OCI-LY7 (cell line): ENCODE results near the gene NCAM1. TPM values are rescaled to one million over a fixed set of nuclear protein-coding genes. Genes with fewer than 3 reads are reported as not detected.

Source experiments
- BruUV-seq: library from RNA; stranded (reverse); fragments of 400-500 nt; replicated peaks from 2 replicates; lab custom pipeline; 2021; lab: Mats Ljungman, UMichigan
- CTCF ChIA-PET: fragments of 300-600 bp; sonication (Branson Sonifier 250); formaldehyde crosslinking; loops from one replicate; lab custom pipeline; 2022; ENCODE audit warnings: antibody characterized with exemption; ENCODE audit not compliant: unreplicated experiment; lab: Charles Lee
- POLR2A ChIA-PET: fragments of 300-600 bp; sonication (Branson Sonifier 250); formaldehyde crosslinking; loops from one replicate; lab custom pipeline; 2022; ENCODE audit warnings: antibody characterized with exemption; lab: Charles Lee
- DNase-seq: peaks from one replicate; pipeline ENCODE4 v3.0.0-alpha.2; 2015; ENCODE audit warnings: low spot score
- H2AFZ ChIP-seq: fragments of 200-600 bp; sonication (generic), shearing (Covaris generic); 2 replicates; pipeline ENCODE4 v1.6.1; 2014; ENCODE audit warnings: mild to moderate bottlenecking, antibody characterized with exemption, low read length, moderate library complexity
- H3K27ac ChIP-seq: fragments of 200-600 bp; sonication (generic); 2 replicates; pipeline ENCODE4 v1.5.1; 2014; ENCODE audit warnings: mixed run types, low read depth, mild to moderate bottlenecking, moderate library complexity, low read length, inconsistent platforms; ENCODE audit not compliant: poor library complexity, severe bottlenecking
- H3K36me3 ChIP-seq: fragments of 200-600 bp; sonication (generic); 2 replicates; pipeline ENCODE4 v1.6.1; 2014; ENCODE audit warnings: mild to moderate bottlenecking, antibody characterized with exemption, low read length, moderate library complexity, mixed read lengths; ENCODE audit not compliant: insufficient read depth
- H3K4me1 ChIP-seq: fragments of 200-600 bp; sonication (generic); 2 replicates; pipeline ENCODE4 v1.5.1; 2014; ENCODE audit warnings: mild to moderate bottlenecking, low read length; ENCODE audit not compliant: insufficient read depth, poor library complexity, severe bottlenecking
- H3K4me2 ChIP-seq: fragments of 200-600 bp; sonication (generic); 2 replicates; pipeline ENCODE4 v1.6.1; 2014; ENCODE audit warnings: mild to moderate bottlenecking, low read length
- H3K4me3 ChIP-seq: fragments of 200-600 bp; sonication (generic); 2 replicates; pipeline ENCODE4 v1.5.1; 2014; ENCODE audit warnings: mild to moderate bottlenecking, low read depth, low read length; ENCODE audit not compliant: poor library complexity, severe bottlenecking
- H3K79me2 ChIP-seq: fragments of 200-600 bp; sonication (generic); 2 replicates; pipeline ENCODE4 v1.6.1; 2016; ENCODE audit warnings: low read depth, mild to moderate bottlenecking, low read length, moderate library complexity, mixed read lengths; ENCODE audit not compliant: insufficient read depth
- H3K9me2 ChIP-seq: fragments of 200-600 bp; sonication (generic); 2 replicates; pipeline ENCODE4 v1.6.1; 2016; ENCODE audit warnings: mild to moderate bottlenecking, low read length, mixed read lengths; ENCODE audit not compliant: insufficient read depth
- H3K9me3 ChIP-seq: fragments of 200-600 bp; sonication (generic); 2 replicates; pipeline ENCODE4 v1.6.1; 2014; ENCODE audit warnings: mild to moderate bottlenecking, mixed run types, low read length, mixed read lengths
- H4K20me1 ChIP-seq: fragments of 200-600 bp; sonication (generic); 2 replicates; pipeline ENCODE4 v1.6.1; 2014; ENCODE audit warnings: mild to moderate bottlenecking, antibody characterized with exemption, low read length, moderate library complexity, mixed read lengths; ENCODE audit not compliant: insufficient read depth
- CTCF ChIP-seq: fragments of 200-600 bp; sonication (generic); conservative IDR thresholded peaks from 2 replicates; pipeline ENCODE4 v1.5.1; 2014; ENCODE audit warnings: mild to moderate bottlenecking, antibody characterized with exemption, low read length, moderate library complexity, mixed read lengths
- EZH2phosphoT487 ChIP-seq: fragments of 200-600 bp; sonication (generic); IDR thresholded peaks from 2 replicates; pipeline ENCODE4 v1.6.1; 2018; ENCODE audit warnings: low read depth, borderline replicate concordance, mild to moderate bottlenecking, mixed run types, antibody characterized with exemption, low read length, moderate library complexity, mixed read lengths
- intact Hi-C: fragments of 100-400 bp; cut with micrococcal nuclease; formaldehyde crosslinking; loops from one replicate; pipeline ENCODE4 v1.10.0; 2022; ENCODE audit not compliant: unreplicated experiment
- total RNA-seq, 2 experiments: library from RNA; depleted of rRNA in 1 of 2; stranded (reverse); fragments of >200 nt in 1 of 2; shearing (Covaris generic) in 1 of 2; gene quantifications; 2 replicates each; pipeline ENCODE4 v1.2.3, GENCODE V29; 2014 to 2022

NCAM1 gene
- total RNA-seq, 2 experiments from 2014 or later: not detected

- no peaks in the 10 kb centered on the region for H3K9me3 ChIP-seq
- intact Hi-C loops: no loop called here
- no peak overlapping the region for H3K27ac ChIP-seq
- H4K20me1 ChIP-seq: no peaks in the 10 kb centered on the region
- H3K4me2 ChIP-seq: no peak overlapping the region
- no peaks in the 10 kb centered on the region for H3K9me2 ChIP-seq
- CTCF ChIA-PET: no interaction called here
- H3K36me3 ChIP-seq: no peaks in the 10 kb centered on the region
- peaks cover 3% of the 10 kb centered on the region for H3K4me1 ChIP-seq
- no peaks in the 10 kb centered on the region for H3K79me2 ChIP-seq
- BruUV-seq: no TSS peak
- H3K4me3 ChIP-seq: no peak overlapping the region
- no peak for DNase-seq
- TF ChIP-seq CTCF (no peak), EZH2phosphoT487 (no peak)
- no peak overlapping the region for H2AFZ ChIP-seq
- POLR2A ChIA-PET: no interaction called here
Measured at GRCh38 chr11:113316256-113316655, 355.0 kb downstream of the NCAM1 start.

- no TSS peak for BruUV-seq
- CTCF ChIA-PET: no interaction called here
- intact Hi-C loops: no loop called here
Measured at GRCh38 chr11:113317339-113317738, 356.1 kb downstream of the NCAM1 start.

More at GRCh38 chr11:113317339-113317738, 356.1 kb downstream of the NCAM1 start:
- Histone ChIP-seq H3K4me1 (peaks cover 3% of the 10 kb centered on the region), H3K27ac (no peak overlapping the region), H3K4me3 (no peak overlapping the region), H4K20me1 (no peaks in the 10 kb centered on the region), H2AFZ (no peak overlapping the region), H3K36me3 (no peaks in the 10 kb centered on the region), H3K79me2 (no peaks in the 10 kb centered on the region), H3K4me2 (no peak overlapping the region), H3K9me2 (no peaks in the 10 kb centered on the region), H3K9me3 (no peaks in the 10 kb centered on the region)
- DNase-seq: no peak
- TF ChIP-seq CTCF: no peak
- TF ChIP-seq EZH2phosphoT487: no peak
- POLR2A ChIA-PET: interaction anchor here (0.7 kb wide), 1 partner anchor 31 kb away, joined by 3 read pairs; no protein-coding TSS in a partner anchor
